Esophagus squamous epithelium (tissue), 4 donors: ENCODE results near the gene SLC9A9.

ENCODE experiments used
- CTCF ChIP-seq, 6 experiments: fragments of 450-650 bp in 4 of 6; fragments of 200-600 bp in 2 of 6; sonication (generic) in 2 of 6; IDR thresholded peaks; one replicate each; pipeline ENCODE4 v1.5.1; 2016 to 2019; ENCODE audit warnings: antibody characterized with exemption in 6 of 6, mild to moderate bottlenecking in 4 of 6, moderate library complexity in 4 of 6
- POLR2A ChIP-seq, 4 donors: fragments of 450-650 bp; IDR thresholded peaks; one replicate each; pipeline ENCODE4 v1.6.1; 2017; ENCODE audit warnings: antibody characterized with exemption in 4 of 4, mild to moderate bottlenecking in 4 of 4, moderate library complexity in 3 of 4

DNA sequence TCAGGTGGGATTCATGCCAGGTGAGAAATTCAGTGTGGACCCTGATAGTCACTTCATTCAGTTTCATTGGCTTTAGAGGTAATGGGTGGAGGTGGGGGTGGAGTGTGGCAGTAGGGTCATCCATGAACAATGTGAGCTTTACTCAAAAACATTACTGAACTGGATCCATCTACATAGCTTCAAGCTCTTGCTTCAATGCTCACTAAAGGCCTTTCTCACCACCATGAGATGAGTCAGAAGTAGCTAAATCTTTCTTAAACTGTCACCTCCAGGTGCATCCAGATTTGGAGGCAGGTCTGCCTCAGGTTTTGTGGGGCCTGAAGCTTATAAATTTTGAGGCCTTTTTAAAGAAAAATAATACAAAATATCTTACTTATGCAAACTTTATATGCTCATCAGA lies 365.1 kb downstream of the SLC9A9 start:
- no peak for TF ChIP-seq CTCF (IDR thresholded peaks at IDR 0.05)
- TF ChIP-seq POLR2A (IDR thresholded peaks at IDR 0.05), result no peak
